HepG2 (cell line): ENCODE results near the gene COPZ2. TPM values are rescaled to one million over a fixed set of nuclear protein-coding genes. Genes with fewer than 3 reads are reported as not detected.

Experiments
- ATAD3A ChIP-seq: sonication (generic); formaldehyde crosslinking; IDR thresholded peaks from 2 replicates; pipeline ENCODE4 v1.4.0; 2020; ENCODE audit warnings: missing genetic modification reagents
- BRD4 ChIP-seq: sonication (generic); formaldehyde crosslinking; IDR thresholded peaks from 2 replicates; pipeline ENCODE4 v1.4.0; 2020; ENCODE audit warnings: missing genetic modification reagents
- CHD2 ChIP-seq: IDR thresholded peaks from 2 replicates; pipeline ENCODE4 v1.6.1; 2011; ENCODE audit warnings: low read depth, low read length, improper control_type of control experiment
- GABPA ChIP-seq, 2 experiments: IDR thresholded peaks; 2 replicates each; pipeline ENCODE4 v1.6.1; 2011 to 2016; ENCODE audit warnings: low read depth in 2 of 2, low read length in 1 of 2, missing biosample characterization in 1 of 2, missing genetic modification characterization in 1 of 2
- GATAD1 ChIP-seq: IDR thresholded peaks from 2 replicates; pipeline ENCODE4 v1.6.1; 2016; ENCODE audit warnings: missing genetic modification reagents, missing compliant biosample characterization
- HDAC2 ChIP-seq: sonication (generic); formaldehyde crosslinking; IDR thresholded peaks from 2 replicates; pipeline ENCODE4 v1.4.0; 2020; ENCODE audit warnings: missing genetic modification reagents
- HOXA5 ChIP-seq: sonication (generic); formaldehyde crosslinking; IDR thresholded peaks from 2 replicates; pipeline ENCODE4 v1.4.0; 2020; ENCODE audit warnings: missing genetic modification reagents
- NBN ChIP-seq: fragments of 450-650 bp; conservative IDR thresholded peaks from 2 replicates; pipeline ENCODE4 v1.6.1; 2017
- PPARG ChIP-seq: conservative IDR thresholded peaks from 2 replicates; pipeline ENCODE4 v1.6.1; 2016; ENCODE audit warnings: missing biosample characterization, missing genetic modification reagents
- RXRA ChIP-seq: sonication (generic); formaldehyde crosslinking; IDR thresholded peaks from 2 replicates; pipeline ENCODE4 v1.5.1; 2020; ENCODE audit warnings: missing genetic modification reagents
- SRSF4 ChIP-seq: fragments of 200-400 bp; formaldehyde crosslinking; IDR thresholded peaks from one replicate; pipeline ENCODE4 v1.6.1; 2018; ENCODE audit warnings: mild to moderate bottlenecking, low read depth, low read length, moderate library complexity; ENCODE audit not compliant: poor library complexity, severe bottlenecking
- ZBTB8A ChIP-seq: sonication (generic); formaldehyde crosslinking; IDR thresholded peaks from 2 replicates; pipeline ENCODE4 v1.4.0; 2020; ENCODE audit warnings: mild to moderate bottlenecking, low read depth, missing genetic modification reagents, borderline replicate concordance
- ZNF207 ChIP-seq: fragments of 450-650 bp; IDR thresholded peaks from 2 replicates; pipeline ENCODE4 v1.6.1; 2016; ENCODE audit warnings: antibody characterized with exemption, borderline replicate concordance
- ZNF407 ChIP-seq: sonication (generic); formaldehyde crosslinking; IDR thresholded peaks from one replicate; pipeline ENCODE4 v1.5.1; 2020; ENCODE audit warnings: mild to moderate bottlenecking, missing genetic modification reagents; ENCODE audit errors: not compliant biosample characterization
- ZNF510 ChIP-seq: sonication (generic); formaldehyde crosslinking; IDR thresholded peaks from 2 replicates; pipeline ENCODE4 v1.4.0; 2020; ENCODE audit warnings: low read depth, mild to moderate bottlenecking, missing genetic modification reagents
- ZNF549 ChIP-seq: sonication (generic); formaldehyde crosslinking; IDR thresholded peaks from 2 replicates; pipeline ENCODE4 v1.5.0; 2020; ENCODE audit warnings: missing genetic modification reagents
- ZNF629 ChIP-seq: sonication (generic); formaldehyde crosslinking; conservative IDR thresholded peaks from 2 replicates; pipeline ENCODE4 v1.5.0; 2020; ENCODE audit warnings: missing genetic modification reagents
- ZNF660 ChIP-seq: sonication (generic); formaldehyde crosslinking; IDR thresholded peaks from 2 replicates; pipeline ENCODE4 v1.5.1; 2020; ENCODE audit warnings: mild to moderate bottlenecking, low read depth, missing genetic modification reagents, borderline replicate concordance
- ZNF781 ChIP-seq: sonication (generic); formaldehyde crosslinking; IDR thresholded peaks from 2 replicates; pipeline ENCODE4 v1.5.1; 2020; ENCODE audit warnings: borderline replicate concordance, mild to moderate bottlenecking, missing genetic modification reagents; ENCODE audit errors: not compliant biosample characterization
- ZNF879 ChIP-seq: sonication (generic); formaldehyde crosslinking; IDR thresholded peaks from 2 replicates; pipeline ENCODE4 v1.8.1; 2023; ENCODE audit warnings: missing genetic modification reagents
- polyA plus RNA-seq, 8 experiments: library from polyadenylated mRNA; depleted of rRNA in 3 of 8; stranded (reverse) in 7 of 8; unstranded in 1 of 8; fragments of >200 nt; fragmentation: Illumina TruSeq in 4 of 8; extraction: Trizol in 4 of 8; gene quantifications; 2 replicates each; pipeline versions ENCODE4 v1.2.1 to v1.2.3, GENCODE V29; 2011 to 2016; ENCODE audit warnings: low read depth in 4 of 8, missing spikeins in 1 of 8, mixed read lengths in 1 of 8; ENCODE audit not compliant: insufficient read depth in 1 of 8
- total RNA-seq, 5 experiments: library from RNA; depleted of rRNA; stranded (reverse); fragments of >200 nt; fragmentation: Illumina TruSeq; extraction: Trizol; gene quantifications; 2 replicates each; pipeline ENCODE4 v1.2.3, GENCODE V29; 2016; ENCODE audit warnings: low read depth in 1 of 5
- TF ChIP-seq, protein P1 (sequence below): sonication (generic); formaldehyde crosslinking; IDR thresholded peaks from 2 replicates; pipeline ENCODE4 v1.5.1; 2020; ENCODE audit warnings: mild to moderate bottlenecking, missing genetic modification reagents, moderate library complexity

COPZ2 gene
- total and polyA plus RNA-seq, 2 of the 13 experiments (the other 11 are each of a cell fraction or from before 2014, with no cell fraction given) = 0.61 to 1.5 TPM

- TF ChIP-seq ZNF407 (CRISPR knock-in tag) (peak; percentile 37), PPARG (no peak), CHD2 (no peak), GATAD1 (CRISPR knock-in tag) (peak; percentile 57; the same call in 1 of the 2 replicates), SRSF4 (no peak), ZNF879 (CRISPR knock-in tag) (no peak), ZNF549 (CRISPR knock-in tag) (no peak), HOXA5 (CRISPR knock-in tag) (peak; percentile 29; the same call in 1 of the 2 replicates), RXRA (CRISPR knock-in tag) (peak; percentile 61; the same call in 1 of the 2 replicates), ZNF781 (CRISPR knock-in tag) (no peak), ZNF510 (CRISPR knock-in tag) (peak; percentile 31; the same call in 1 of the 2 replicates), ZBTB8A (no peak), GABPA (IDR thresholded peaks at IDR 0.05; ENCODE audit: low read depth, low read length) (no peak), GABPA (CRISPR knock-in tag; IDR thresholded peaks at IDR 0.05; ENCODE audit: low read depth) (no peak), ZNF207 (no peak), NBN (no peak), HDAC2 (CRISPR knock-in tag) (peak; percentile 63; the same call in 1 of the 2 replicates), ZNF629 (CRISPR knock-in tag) (no peak), BRD4 (CRISPR knock-in tag) (peak; percentile 41; the same call in 1 of the 2 replicates), ATAD3A (CRISPR knock-in tag) (no peak), ZNF660 (CRISPR knock-in tag) (peak; percentile 45; the same call in 1 of the 2 replicates)
- TF ChIP-seq, protein P1, sequence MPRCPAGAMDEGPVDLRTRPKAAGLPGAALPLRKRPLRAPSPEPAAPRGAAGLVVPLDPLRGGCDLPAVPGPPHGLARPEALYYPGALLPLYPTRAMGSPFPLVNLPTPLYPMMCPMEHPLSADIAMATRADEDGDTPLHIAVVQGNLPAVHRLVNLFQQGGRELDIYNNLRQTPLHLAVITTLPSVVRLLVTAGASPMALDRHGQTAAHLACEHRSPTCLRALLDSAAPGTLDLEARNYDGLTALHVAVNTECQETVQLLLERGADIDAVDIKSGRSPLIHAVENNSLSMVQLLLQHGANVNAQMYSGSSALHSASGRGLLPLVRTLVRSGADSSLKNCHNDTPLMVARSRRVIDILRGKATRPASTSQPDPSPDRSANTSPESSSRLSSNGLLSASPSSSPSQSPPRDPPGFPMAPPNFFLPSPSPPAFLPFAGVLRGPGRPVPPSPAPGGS (CRISPR knock-in tag) = peak; percentile 83; the same call in 1 of the 2 replicates
Measured at GRCh38 chr17:48037036-48037837, at the start of gene COPZ2 (continued).
